ENCODE data around the gene ERCC6L2.

Gene ERCC6L2

DNA sequence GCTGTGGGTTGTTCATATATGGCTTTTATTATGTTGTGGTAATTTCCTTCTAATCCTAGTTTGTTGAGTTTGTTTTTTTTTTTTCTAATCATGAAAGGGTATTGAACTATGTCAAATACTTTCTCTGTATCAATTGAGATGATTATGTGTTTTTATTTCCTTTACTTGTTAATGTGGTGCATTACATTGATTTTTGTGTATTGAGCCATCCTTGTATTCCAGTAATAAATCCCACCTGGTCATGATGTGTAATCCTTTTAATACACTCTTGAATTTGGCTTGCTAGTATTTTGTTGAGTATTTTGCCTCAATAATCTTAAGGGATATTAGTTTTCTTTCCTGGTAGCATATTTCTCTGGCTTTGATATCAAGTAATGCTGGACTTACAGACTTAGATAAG is 13.1 kb upstream of the ERCC6L2 start:
- no peak for DNase-seq (ENCODE audit: low read depth)

DNA sequence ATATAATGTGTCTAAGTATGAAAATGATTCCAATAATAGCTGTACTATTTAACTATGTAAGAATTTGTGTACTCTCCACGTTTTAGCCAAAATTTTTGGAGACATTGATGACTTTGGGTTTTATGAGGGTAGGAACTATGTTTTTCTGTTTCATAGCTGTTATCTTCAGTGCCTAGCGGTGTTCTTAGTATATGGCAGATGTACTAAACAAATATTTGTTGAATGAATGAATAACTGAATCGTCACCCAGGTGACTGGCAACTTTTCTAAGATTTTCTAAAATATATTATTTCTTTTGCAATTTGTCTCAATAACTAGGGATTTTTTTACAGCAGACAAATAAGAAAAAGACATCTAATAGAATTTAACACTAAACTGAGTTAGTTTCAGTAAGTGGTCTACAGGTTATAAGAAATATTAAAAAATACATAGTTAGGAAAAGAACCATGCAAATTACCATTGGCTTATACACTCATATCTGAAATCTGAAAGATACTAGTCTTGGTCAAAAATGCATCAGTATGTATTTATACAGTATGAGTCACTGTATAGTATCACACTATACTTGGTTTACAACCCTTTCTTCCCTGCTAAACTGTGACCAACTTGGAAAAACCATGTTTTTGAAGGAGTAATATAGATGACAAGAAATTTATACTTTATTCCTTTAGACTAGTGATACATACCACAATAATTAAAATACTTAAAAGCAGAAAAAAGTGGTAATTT is 10.5 kb upstream of the ERCC6L2 start:
- DNase-seq (ENCODE audit: low read depth) = no peak

DNA sequence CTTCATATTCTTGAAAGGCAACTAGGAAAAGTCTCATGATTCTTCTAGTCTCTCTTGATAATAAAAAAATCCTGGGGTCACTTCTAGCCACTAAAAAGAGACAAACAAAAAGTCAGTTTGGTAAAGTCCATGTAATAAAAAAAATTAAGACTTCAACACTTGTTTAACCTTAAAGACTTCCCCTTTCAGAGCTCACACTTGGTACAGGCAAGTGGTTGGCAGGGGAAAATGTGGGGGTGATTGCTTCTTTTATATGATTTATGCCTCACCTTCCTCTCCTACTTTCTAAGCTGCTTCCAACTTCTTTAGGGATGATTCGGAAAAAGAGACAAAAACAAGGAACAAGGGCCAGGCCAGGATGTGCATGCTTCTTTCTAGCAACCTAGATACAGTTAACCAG is 5.1 kb upstream of the ERCC6L2 start:
- DNase-seq (ENCODE audit: low read depth) = no peak

DNA sequence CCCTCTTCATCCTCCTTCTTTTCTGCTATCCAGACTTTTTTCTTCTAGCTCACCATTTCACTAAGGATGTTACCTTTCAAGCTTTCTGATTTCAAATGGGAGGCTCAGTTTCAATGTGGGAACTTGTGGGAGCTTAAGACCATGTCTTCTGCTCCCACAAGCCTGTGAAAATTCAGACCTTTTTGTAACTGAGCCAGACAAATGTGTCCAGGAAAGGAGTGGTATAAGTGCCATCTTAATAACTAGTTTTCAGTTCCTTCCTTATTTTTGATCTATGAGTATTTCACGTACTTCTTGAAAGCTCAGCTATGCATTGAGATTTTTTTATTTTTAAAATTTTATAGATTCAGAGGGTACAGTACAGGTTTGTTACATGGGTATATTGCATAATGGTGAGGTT is 4.6 kb upstream of the ERCC6L2 start:
- no peak for DNase-seq (ENCODE audit: low read depth)

DNA sequence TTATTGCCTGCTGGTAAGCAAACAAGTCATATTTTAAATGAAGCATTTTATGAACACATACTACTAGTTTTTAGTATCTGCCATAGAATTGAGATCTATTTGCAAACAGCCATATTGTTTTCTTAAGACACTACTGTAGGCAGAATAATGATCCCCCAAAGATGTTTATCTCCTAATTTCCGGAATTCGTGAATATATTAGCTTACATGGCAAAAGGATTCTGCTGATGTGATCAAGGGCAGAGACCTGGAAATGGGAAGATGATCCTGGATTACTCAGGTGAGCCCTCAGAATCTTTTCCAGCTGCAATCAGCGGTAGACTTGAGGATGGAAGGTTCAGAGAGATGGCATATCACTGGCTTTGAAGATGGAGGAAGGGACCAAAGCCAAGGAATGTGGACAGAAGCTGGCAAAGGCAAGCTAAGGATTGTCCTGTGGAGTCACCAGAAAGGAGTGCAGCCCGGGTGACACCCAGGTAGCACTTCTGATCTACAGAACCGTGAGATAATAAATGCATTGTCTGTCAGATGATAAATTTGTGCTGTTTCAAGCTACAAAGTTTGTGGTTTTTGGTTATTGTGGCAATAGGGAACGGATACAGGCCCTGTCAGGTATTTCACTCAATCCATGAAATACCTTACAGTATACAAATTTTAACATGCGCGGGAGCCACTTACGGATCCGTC is 1.0 kb upstream of the ERCC6L2 start:
- no peak for DNase-seq (ENCODE audit: low read depth)

DNA sequence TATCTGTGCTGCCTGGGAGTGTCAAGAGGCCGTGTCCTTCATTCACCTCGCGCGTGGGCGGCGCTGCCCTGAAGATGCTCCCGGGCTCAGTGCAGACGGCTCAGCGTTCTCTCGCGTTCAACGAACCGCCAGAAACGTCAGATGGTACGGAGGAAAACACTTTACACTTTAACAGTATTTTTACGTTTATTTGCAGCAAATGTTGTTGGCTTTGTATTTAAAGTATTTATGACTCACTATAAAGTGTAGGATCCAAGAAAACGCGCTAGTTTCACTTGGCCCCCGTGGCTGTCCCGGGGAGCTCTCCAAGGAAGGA is 544 bp upstream of the ERCC6L2 start:
- peak; percentile 53 for DNase-seq (ENCODE audit: low read depth)

DNA sequence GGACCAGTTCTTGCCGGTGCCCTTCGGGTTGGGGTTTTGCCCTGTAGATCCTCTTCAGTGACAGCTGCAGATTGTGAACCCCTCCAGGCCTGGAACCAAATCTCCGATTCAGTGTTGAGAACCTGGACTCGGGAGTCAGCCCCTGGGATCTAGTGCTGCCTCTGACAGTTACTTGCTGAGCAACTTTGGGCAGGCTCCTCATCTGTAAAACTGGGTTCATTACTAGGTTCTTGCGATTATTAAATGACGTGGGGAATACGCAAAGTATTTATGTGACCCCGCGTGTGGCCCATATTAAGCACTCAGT is 600 bp downstream of the ERCC6L2 start:
- DNase-seq (ENCODE audit: low read depth) = no peak

DNA sequence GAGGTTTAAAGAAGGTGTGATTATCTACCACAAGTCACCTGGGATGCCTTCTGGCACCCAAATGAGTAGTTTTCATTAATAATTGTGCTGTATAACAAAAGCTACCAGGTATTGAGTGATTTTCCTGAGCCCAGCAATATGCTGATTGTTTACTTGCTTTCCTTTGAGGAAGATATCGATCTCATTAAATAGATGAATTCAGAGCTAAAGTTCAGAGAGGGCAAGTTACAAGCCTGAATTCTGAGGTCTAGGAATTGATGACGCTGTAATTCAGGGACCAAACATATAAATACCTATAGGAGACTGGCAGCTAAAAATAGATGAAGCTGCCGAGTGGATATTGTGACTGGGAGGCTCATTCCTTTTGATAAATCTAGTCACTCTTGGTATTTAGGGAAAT is 1.1 kb downstream of the ERCC6L2 start:
- DNase-seq (ENCODE audit: low read depth) = no peak

DNA sequence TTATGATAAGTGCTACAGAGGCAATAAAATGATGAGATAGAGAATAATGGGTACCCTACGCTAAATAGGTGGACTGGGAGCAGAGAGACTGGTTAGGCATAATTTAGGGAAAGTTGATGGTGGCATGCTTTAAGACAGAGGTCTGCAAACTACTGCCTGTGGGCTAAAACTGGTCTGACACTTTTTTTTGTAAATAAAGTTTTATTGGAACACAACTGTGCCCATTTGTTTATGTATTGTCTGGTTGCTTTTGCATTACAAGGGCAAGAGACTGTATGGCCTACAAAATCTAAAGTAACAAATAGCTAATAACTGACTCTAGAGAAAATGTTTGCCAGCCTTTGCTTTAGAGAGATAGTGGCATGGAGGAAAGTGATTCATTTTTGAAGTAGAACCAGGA is 2.5 kb downstream of the ERCC6L2 start:
- no peak for DNase-seq (ENCODE audit: low read depth)

DNA sequence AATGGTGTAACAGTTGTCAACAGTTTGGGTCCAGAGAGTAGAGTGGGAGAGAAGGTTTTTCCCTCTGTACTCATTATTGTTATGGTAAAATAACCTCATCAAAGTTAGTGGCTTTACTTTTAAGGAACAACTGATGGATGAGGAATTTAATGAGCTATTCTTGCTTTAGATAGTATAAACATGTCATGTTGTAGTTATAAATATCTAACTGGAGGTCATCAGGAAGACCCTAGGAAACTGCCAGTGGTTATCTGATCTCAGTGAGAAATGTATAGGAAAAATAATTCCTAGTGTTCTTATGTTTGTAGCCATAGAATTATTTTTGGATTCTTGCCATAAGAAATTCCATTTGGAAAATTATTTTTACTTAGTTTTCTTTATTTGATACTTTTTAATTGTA is 4.1 kb downstream of the ERCC6L2 start:
- DNase-seq (ENCODE audit: low read depth) = no peak

DNA sequence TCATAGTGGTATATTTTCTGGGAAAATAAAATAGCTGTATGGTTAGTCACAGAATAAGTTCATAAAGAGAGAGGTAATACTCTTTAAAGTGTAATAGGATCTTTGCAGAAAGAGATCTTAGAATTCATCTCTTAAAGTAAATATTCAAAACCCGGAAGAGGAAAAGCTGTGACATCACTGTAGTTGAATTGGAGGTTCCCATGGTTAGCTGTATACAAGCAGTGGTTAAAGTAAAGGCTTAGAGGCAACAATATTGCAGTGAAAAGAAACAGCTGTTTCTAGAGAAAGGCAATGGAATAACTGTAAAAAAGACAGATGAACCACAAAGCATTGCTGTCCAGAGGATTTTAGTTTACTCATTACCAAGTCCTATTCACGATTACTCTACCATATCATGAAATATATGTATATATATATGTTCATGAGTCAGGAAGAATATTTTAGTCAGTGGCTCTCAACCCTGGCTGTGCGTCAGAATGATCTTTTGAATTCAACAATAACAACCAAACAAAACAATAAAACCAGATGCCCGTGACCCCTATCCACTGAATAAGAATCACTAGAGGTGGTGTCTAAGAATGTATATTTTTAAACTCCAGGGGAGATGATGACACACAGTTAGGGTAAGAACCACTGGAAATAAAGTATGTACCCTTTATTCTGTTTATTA is 4.7 kb downstream of the ERCC6L2 start:
- DNase-seq (ENCODE audit: low read depth) = peak; percentile 45

DNA sequence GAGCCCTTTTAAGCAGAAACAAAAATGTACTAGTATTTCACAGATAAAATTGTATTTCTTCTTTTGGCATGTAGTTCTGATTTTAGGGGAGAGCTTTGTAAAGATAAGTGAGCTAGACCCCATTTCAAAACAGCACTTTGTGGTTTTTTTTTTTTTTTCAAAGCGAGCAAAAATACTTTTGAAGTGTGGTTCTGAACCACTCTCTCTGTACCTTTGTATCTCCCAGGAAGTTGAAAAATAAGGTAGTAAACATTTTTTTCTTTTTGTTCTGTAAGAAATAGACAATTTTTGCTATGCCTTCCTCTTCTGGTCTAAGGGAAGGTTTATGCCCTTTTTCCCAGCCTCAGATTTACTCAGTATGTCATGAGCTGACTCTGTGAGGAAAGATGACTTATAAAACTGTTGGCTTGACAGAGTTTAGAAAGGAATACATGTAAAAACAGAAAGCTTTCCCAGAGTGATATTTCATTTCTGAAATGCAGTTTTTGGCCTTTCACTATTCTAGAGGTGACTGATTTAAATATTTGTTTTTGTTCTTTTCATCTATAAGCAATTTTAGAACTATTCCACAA is 12.5 kb downstream of the ERCC6L2 start:
- DNase-seq (ENCODE audit: low read depth) = no peak

DNA sequence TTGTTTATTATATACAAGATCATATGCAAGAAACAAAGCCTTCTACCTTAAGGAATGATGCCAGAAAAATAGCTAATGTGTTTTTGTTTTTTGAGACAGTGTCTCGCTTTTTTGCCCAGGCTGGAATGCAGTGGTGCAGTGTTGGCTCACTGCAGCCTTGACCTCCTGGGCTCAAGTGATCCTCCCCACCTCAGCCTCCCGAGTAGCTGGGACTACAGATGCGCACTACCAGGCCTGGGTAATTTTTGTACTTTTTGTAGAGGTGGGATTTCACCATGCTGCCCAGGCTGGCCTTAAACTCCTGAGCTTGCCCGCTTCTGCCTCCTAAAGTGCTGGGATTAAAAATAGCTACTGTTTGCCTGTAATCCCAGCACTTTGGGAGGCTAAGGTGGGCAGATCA is 15.1 kb downstream of the ERCC6L2 start:
- no peak for DNase-seq (ENCODE audit: low read depth)

DNA sequence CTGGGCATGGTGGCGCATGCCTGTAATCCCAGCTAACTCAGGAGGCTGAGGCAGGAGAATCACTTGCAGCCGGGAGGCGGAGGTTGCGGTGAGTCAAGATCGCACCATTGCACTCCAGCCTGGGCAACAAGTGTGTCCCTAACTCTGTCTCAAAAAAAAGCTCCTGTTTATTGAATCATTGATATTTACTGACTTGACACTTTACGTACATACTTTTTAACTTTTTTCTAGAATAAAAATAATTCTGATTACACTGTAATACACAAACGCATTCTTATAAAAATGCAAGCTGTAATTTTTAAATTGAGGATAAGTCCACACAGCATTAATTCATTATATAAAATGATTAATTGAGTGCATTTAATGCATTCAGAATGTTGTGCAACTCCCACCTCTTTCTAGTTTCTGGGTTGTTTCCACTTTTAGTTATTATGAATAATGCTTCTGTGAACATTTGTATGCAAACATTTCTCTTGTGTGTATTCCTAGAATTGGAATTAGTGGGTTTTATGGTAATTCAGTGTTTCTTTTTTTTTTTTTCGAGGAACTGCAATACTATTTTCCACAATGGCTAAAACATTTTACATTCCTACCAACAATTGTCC is 15.7 kb downstream of the ERCC6L2 start:
- DNase-seq (ENCODE audit: low read depth) = no peak

DNA sequence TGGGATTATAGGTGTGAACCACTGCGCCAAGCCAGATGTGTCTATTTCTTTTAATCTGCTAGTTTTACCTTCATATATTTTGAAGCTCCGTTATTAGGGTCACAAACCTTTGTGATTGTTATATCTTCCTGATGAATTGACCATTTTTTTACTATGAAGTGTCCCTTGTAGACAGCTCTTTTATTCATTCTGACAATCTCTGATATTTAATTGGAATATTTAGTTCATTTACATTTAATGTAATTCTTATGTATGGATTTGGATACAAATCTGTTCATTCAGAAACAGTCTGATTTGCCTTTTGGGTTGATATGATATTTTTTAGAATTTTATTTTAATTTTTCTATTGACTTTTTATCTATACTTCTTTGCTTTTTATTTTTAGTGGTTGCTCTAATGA is 17.2 kb downstream of the ERCC6L2 start:
- DNase-seq (ENCODE audit: low read depth) = no peak

DNA sequence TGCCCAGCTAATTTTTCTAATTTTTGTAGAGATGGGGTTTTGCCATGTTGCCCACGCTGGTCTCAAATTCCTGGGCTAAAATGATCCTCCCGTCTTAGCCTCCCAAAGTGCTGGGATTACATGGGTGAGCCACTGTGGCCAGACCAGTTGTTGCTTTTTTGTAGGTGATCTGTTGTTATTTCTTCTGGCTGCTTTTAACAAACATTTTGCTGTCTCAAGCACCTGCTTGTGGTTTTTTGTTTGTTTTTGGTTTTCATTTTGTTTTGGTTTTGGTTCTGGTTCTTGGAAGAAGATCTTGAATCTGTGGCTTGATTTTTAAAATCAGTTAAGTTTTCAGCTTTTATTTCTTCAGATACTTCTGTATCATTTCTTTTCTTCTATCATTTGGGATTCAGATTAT is 21.1 kb downstream of the ERCC6L2 start:
- no peak for DNase-seq (ENCODE audit: low read depth)

DNA sequence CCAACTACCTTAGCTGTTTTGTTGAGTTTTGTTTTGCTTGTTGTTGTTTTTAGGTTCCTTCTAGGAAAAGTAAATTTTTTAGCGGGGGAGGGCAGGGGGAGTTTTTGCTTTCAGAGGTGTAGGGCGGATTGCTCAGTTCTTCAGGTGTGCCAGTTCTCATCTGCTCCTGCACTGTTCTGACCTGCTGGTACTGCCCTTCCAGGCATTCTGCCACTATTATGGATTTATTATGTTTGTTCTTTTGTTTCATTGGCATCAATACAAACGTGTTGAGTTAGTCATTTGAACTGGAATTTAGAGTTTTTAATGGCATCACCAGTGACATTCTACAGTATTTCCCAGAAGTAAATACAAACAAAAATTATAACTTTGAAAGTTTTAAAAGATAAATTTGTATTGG is 26.0 kb downstream of the ERCC6L2 start:
- no peak for DNase-seq (ENCODE audit: low read depth)

DNA sequence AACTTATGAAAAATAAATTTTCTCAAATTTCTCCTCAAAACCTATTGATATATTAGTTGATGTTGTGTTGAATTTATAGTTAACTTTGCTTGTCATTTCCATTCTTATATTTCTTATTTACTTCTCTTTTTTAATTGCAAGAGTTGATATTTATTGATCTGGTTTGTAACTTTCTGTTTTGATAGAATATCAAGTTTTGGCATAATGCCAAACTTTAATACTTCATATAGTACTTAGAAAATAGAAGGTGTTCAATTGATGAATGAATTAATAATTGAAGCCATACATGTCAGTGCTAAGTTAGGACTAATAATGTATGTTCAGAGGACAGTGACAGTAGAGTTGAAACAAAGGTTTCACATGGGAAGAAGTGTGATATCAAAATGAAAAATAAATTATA is 27.9 kb downstream of the ERCC6L2 start:
- DNase-seq (ENCODE audit: low read depth) = no peak

DNA sequence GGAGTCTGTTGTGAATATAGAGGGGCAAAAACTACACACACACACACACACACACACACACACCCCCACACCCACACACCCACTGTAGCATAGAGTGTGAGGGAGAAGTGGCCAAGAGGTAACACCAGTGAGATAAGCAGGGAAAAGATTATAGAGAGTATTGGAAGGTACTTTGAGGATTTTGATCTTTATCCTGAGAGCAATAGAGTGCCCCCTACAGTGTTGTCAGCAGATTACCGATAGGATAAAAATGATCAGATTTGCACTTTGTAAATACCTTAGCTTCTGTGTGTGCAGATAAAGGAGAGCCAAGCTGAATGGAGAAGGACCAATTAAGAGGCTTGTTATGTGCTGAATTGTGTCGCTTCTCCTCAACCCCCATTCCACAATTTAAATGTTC is 32.3 kb downstream of the ERCC6L2 start:
- DNase-seq (ENCODE audit: low read depth) = no peak

DNA sequence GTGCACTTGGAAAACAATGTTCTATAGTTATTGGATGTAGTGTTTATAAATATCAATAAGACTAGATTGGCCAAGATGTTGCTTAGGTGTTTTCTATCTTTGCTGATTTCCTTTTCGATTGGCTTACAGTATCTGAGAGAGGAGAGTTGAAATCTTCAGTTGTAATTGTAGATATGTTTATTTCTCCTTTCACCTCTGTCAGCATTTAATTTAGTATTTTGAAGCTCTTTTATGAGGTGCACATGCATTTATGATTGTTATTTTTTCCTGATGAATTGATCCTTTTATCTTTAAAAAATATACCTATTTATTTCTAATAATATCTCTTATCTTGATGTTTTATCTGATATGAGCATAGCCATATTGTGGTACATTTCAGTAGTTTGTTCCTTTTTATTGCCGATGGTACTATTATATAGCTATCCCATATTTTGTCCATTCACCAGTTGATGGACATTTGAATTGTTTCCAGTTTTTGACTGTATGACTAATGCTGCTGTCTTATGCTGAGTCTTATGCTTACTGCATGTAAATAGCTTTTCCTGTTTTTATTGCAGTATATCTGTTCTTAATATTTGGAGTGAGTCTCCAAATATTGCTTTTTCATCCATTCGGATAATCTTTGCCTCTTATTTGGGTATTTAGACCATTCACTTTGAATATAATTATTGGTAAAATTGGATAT is 34.7 kb downstream of the ERCC6L2 start:
- no peak for DNase-seq (ENCODE audit: low read depth)

DNA sequence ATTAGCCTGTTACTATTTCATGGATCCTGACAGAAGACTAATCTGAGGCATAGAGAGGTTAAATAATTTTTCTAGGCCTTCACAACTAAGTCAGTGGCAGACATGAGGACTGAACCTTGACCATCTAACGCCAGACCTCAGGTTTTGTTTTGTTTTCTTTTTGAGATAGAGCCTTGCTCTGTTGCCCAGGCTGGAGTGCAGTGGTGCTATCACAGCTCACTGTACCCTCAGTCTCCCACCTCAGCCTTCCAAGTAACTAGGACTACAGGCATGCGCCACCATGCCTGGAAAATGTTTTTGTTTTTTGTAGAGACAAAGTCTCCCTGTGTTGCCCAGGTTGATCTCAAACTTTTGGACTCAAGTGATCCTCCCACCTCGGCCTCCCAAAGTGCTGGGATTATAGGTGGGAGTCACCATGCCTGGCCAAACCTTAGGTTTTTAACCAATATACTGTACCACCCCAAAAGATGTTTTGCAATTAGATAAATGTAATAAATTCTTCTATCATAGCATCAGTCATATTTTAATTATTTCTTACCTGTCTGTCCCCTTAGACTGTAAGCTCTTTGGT is 35.4 kb downstream of the ERCC6L2 start:
- DNase-seq (ENCODE audit: low read depth) = no peak

DNA sequence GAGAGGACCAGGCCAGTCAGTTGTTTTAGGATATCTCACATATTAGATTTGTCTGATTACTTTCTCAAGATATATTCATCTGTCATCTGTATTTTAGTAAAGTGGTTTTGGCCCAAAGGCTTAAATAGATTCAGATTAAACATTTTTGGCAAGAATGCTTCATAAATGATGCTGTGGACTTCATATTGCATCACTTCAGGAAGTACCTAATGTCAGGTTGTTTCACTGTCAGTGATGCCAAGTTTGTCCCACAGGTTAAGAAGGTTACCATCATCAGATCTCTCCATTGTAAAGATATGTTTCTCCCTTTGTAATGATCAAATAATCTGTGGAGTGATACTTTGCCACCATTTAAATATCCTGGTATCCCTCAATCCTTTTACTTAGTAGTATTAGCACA is 37.3 kb downstream of the ERCC6L2 start:
- DNase-seq (ENCODE audit: low read depth) = no peak
